GM21723 (cell line): ENCODE results near the gene ELOA2.
A peak's percentile ranks its signal among the peaks of the same experiment; 100 is the strongest.
"Not testable (repeated sequence)": the region's sequence is repeated elsewhere in the genome, so short reads cannot be mapped to it uniquely, and the experiment has no call there.

ENCODE experiments used
- ATAC-seq: cut with Tn5 transposase; IDR thresholded peaks from one replicate; pipeline ENCODE4 v1.9.1; 2021; ENCODE audit warnings: mild to moderate bottlenecking, moderate library complexity; ENCODE audit not compliant: unreplicated experiment

ELOA2 gene, protein sequence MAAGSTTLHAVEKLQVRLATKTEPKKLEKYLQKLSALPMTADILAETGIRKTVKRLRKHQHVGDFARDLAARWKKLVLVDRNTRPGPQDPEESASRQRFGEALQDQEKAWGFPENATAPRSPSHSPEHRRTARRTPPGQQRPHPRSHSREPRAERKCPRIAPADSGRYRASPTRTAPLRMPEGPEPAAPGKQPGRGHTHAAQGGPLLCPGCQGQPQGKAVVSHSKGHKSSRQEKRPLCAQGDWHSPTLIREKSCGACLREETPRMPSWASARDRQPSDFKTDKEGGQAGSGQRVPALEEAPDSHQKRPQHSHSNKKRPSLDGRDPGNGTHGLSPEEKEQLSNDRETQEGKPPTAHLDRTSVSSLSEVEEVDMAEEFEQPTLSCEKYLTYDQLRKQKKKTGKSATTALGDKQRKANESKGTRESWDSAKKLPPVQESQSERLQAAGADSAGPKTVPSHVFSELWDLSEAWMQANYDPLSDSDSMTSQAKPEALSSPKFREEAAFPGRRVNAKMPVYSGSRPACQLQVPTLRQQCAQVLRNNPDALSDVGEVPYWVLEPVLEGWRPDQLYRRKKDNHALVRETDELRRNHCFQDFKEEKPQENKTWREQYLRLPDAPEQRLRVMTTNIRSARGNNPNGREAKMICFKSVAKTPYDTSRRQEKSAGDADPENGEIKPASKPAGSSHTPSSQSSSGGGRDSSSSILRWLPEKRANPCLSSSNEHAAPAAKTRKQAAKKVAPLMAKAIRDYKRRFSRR

GRCh38 chr18:47035156-47035671, at the start of gene ELOA2:
Gene ELOA2 (minus strand): TSS chr18:47035621. CDS start chr18:47035264, 357 bp downstream.
- ATAC-seq = no peak

- ATAC-seq = no peak
Observed at GRCh38 chr18:47081578-47081977, 46.2 kb upstream of the ELOA2 start.

DNA sequence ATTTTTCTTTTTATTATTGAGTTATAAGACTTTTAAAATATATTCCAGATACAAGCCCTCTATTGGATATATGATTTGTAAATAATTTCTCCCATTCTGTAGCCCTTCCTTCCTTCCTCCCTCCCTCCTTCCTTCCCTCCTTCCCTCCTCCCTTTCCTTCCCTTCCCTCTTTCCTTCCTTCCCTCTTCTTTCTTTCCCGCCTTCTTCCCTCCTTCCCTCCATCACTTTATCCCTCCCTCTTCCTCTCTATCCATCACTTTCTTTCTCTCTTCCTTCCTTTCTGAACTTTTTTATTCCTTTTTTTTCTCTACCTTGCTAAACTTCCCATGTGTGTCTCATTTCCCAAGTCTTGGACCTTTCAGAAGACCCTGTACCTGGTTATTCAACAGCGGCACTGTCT, 45.5 kb upstream of the ELOA2 start:
- ATAC-seq = no peak

DNA sequence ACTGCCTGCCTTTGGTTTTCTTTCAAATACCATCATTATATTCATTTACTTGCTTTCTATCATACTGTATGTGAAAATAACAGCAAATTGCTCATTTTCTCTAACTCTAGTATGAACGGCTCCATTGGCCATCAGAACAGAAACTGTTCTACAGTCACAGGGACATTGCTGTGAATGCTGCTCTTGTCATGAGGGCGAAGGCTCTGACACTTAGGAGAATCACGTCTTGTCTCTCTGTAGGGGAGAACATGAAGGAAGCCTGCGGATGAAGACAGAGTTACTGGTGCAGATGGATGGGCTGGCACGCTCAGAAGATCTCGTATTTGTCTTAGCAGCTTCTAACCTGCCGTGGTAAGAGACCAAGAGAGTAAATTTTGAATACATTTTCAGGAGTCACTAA, 41.7 kb upstream of the ELOA2 start:
- ATAC-seq = no peak

GRCh38 chr18:47075098-47075883, 39.9 kb upstream of the ELOA2 start:
- no peak for ATAC-seq

DNA sequence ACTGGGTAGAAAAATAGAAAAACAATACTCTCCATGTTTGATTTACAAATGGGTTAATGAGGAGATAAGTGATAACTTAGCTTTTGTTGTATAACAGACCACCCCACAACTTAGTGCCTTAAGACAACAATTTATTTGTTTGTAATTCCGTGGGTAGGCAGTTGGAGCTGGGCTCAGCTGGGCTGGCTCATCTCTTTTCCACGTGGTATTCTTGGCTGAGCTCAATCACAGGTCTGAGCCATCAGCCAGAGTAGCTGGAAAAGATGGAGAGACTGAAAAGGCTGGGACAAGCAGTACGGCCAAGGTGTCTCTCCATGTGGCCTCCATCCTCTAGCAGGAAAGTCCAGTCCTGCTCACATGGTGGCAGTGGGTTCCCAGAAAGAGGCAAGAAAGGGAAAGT, 32.2 kb upstream of the ELOA2 start:
- ATAC-seq = no peak

- ATAC-seq = no peak
Observed at GRCh38 chr18:47063096-47063495, 27.7 kb upstream of the ELOA2 start.

DNA sequence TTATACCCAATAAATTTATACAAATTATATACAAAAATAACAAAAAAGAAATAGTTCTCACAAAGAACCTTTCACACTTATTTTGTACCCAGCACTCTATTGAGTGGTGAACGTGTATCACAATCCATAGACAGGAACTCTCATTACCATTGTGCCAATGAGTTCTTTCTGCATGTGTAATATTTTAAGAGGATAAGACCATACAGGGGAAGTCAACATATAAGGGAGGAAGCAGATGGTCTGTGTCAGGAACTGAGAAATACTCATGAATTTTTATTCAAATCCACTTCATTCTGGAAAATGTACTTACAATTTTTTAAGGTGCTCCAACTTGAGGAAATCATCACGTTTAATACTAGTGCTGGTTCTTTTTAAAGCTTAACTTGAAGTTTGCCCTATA, 27.1 kb upstream of the ELOA2 start:
- ATAC-seq = no peak

GRCh38 chr18:47054369-47054768, 18.9 kb upstream of the ELOA2 start:
- no peak for ATAC-seq

- ATAC-seq = no peak
Observed at GRCh38 chr18:47050468-47050867, 15.0 kb upstream of the ELOA2 start.

DNA sequence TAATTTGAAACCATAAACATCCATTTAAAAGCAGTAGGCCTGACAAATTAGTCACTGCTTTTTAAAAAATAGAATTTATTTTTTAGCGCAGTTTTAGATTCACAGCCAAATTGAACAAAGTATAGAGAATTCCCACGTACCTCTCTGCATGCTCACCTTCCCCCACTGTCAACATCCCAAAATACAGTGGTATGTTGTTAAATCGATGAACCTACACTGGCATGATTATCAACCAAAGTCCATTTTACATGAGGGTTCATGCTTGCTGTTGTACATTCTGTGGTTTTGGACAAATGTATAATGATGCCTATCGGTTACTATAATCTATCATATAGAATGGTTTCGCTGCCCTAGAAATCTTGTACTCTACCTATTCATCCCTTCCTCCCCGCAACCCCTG, 5.6 kb upstream of the ELOA2 start:
- no peak for ATAC-seq

DNA sequence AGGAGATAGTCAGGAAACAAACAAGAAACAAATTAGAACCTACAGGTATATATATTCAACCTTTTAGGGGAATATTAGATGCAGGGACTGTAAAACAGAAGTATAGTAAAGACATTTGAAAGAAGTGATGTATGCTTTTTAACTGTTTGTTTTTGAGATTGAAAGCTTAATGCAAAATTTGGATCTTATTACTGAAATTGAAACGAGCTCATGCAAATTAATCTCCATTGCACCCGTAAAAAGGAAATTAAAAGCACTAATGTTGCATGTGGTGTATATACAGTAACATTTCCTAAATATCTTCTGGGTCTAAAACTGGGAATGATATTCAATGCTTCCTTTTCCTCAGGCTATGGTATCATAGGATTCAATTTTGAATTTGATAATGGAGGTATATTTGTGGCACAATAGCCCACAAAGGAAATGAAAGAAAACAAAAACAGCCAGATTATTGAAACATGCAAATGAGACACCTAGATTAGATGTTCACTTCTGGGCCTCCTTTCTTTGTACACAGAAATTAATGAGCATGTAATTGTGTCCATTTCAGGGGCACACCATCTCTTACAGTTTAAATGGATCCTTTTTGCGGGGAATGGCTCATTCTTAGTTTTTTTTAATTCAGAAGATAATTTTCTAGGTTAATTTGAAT, 1.6 kb upstream of the ELOA2 start:
- ATAC-seq = peak; percentile 74

DNA sequence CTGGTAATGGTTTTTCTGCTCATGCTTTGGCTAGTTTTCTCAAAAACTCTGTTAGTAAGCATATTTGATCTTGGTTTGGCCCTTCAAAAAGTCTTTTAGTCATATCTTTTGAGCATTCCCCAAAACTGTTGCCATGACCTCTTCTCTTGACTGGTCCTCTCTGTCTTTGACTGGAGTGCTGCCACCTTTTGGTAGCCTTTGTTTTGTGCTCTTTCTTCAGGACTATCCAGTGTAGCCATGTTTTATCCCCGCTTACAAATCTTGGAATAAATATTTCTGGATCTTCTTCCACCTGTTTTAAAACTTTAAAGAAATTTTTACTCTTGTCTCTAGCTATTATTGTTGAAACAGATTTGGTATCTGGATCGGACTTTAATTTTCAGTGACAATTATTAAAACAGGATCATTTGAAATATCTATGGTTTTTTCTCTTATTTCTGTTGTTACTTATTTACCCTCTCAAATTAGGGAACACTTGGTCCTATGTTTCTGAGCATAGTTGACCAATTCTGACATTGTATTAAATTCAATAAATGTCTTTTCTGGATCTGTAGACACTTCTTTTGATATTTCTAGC, 965 bp upstream of the ELOA2 start:
- ATAC-seq = no peak

- not testable (repeated sequence) for ATAC-seq
Observed at GRCh38 chr18:47034591-47034990, 830 bp downstream of the ELOA2 start.

GRCh38 chr18:47032945-47033344, 2.5 kb downstream of the ELOA2 start:
- no peak for ATAC-seq

DNA sequence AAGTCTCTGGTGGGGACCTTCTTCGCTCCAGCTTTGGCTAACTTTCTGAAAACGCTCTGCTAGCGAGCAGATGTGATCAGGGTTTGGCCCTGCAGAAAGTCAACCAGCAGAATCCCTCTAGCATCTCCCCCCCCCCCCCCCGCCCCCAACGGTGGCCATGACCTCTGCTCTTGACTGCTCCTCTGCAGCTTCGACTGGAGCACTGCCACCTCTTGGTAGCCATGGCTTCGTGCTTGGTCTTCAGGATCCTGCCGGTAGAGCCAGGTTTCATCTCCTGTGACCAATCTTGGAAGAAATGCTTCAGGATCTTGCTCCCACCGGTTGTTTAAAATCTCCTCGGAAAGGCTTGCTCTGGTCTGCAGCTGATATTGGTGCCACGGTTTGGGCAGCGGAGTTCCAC, 4.5 kb downstream of the ELOA2 start:
- not testable (repeated sequence) for ATAC-seq

DNA sequence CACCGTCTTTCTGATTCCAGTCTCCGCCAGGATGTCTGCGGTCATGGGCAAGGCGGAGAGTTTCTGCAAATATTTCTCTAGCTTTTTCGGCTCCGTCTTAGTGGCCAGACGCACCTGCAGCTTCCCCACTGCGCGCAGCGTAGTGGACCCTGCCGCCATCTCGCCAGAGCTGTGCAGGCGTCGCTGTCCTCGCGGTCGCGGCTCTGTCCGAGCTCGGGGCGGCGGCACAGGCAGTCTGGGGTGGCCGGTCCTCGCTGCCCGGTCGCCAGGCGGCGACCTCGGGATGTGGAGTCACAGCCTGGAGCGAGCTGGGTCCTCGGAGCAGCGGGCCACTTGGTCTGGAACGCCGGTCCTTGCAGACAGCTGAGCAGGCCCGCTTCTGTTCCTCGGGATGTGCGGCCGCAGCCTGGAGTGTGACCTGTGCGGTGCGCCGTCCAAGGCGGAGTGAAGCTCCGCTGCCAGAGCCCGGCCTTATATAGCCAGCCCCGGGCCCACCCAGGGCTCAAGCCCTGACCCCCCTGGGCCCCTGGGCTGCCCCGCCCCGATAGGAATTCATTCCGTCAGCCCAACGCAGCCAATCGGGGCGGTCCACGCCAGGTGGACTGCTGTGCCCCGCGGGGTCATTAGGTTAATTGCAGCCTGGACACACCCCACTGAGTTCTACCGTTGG, 5.6 kb downstream of the ELOA2 start:
- ATAC-seq = not testable (repeated sequence)

GRCh38 chr18:47028738-47029137, 6.7 kb downstream of the ELOA2 start:
- not testable (repeated sequence) for ATAC-seq

- ATAC-seq = not testable (repeated sequence)
Observed at GRCh38 chr18:47025557-47026174, 9.8 kb downstream of the ELOA2 start.
